ENCODE results near the gene TNFAIP8L2. TPM values are rescaled to one million over a fixed set of nuclear protein-coding genes. Genes with fewer than 3 reads are reported as not detected.

TNFAIP8L2 gene
- total and polyA plus RNA-seq, 5 donors from 2014 or later = 4.3 to 62.5 (median 34.4) TPM

DNA sequence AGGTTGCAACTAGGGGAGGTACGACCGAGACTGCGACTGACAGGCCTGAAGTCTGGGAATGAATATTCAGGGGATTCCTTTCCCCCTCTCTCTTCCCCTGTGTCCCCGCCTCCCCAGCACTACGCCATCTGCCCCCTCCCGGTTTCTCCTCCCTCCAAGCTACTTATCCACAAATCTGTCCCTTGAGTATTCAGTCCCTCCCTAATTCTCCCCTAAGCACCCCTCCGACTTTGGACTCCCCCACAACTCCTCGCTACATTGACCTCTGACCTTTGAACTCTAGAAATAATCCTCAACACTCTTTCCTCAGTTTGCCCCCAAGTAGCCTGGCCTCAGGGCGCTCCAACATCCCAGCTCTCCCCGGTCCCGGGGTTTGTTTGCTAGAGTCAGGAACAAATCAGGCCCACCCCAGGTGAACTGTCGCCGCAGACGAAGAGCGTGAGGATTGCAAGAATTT lies 8.9 kb downstream of the TNFAIP8L2 start:
- ATAC-seq (ENCODE audit: low read depth in 2 of 2) (no peak), DNase-seq (no peak)
- no peaks in the 10 kb centered on the region for H3K27me3 ChIP-seq (ENCODE audit: control insufficient read depth, insufficient read depth, low read length)
- peak overlapping the region; percentile 89 to 97 (median 97) for H3K27ac Mint-ChIP-seq
- peak overlapping the region; percentile 100 for H3K4me3 ChIP-seq (ENCODE audit: low read depth, low read length)
- H3K36me3 Mint-ChIP-seq = peaks cover 29% of the 10 kb centered on the region
- peaks cover 36% of the 10 kb centered on the region for H3K36me3 ChIP-seq (ENCODE audit: control insufficient read depth, insufficient read depth, low read length)
- no peaks in the 10 kb centered on the region for H3K9me3 ChIP-seq (ENCODE audit: control insufficient read depth in 2 of 2, low read length in 2 of 2)
- H3K27me3 Mint-ChIP-seq = peaks cover 6% of the 10 kb centered on the region
- no peaks in the 10 kb centered on the region for H3K9me3 Mint-ChIP-seq
- H3K4me1 Mint-ChIP-seq = peaks cover 6 to 80% (median 39%) of the 10 kb centered on the region in 4 donors
- H3K27ac ChIP-seq (ENCODE audit: insufficient read depth, low read length, poor library complexity, severe bottlenecking) = peak overlapping the region; percentile 65
- peaks cover 34% of the 10 kb centered on the region for H3K4me1 ChIP-seq (ENCODE audit: control insufficient read depth, insufficient read depth, low read length, poor library complexity, severe bottlenecking)
- peak overlapping the region; percentile 95 to 98 (median 96) for H3K4me3 Mint-ChIP-seq

DNA sequence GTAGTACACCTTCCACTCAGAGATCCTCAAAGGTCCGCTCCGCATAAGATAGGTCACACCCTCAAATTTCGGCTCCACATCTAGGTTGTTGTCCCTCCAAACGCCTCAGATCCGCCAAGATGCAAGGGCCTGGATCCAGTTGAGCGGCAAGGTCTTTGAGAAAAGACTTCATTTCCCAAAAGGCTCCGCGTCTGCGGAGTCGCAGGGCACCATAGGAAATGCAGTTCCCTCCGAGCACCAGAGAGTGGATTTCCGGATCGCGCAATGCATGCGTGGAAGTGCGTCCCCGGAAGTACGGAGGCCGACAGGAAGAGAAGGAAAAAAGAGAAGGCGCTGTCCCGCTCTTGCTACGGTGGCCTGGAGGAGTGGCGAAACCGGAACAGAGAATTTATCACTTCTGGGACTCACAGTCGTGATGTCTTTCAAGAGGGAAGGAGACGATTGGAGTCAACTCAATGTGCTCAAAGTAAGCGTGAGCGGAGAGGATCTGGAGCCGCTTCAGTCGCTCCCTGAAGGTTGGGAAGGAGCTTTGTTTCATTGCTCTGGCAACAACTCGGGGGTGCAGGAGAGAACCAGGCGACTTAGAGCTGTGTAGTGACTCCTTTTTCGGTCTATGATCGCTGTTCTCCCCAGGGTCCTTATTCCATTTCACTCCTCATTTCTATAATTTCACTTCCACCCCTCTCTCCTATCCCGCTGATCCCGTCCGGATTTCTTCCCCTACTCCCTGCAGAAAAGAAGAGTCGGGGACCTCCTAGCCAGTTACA lies 9.5 kb downstream of the TNFAIP8L2 start, which contains the start of the genes LYSMD1 and SCNM1:
LYSMD1 (minus strand) TSS at position 165 of the 767 bp plus-strand sequence. CDS start 644 bp downstream, outside the sequence.
SCNM1 (plus strand) TSS at position 407 of the 767 bp plus-strand sequence; CDS start at position 416, 9 bp downstream.
- H3K36me3 ChIP-seq (ENCODE audit: control insufficient read depth, insufficient read depth, low read length) = peaks cover 37% of the 10 kb centered on the region
- Mint-ChIP-seq H3K36me3 (peaks cover 29% of the 10 kb centered on the region), H3K4me1 (peaks cover 6 to 74% (median 35%) of the 10 kb centered on the region in 4 donors)

DNA sequence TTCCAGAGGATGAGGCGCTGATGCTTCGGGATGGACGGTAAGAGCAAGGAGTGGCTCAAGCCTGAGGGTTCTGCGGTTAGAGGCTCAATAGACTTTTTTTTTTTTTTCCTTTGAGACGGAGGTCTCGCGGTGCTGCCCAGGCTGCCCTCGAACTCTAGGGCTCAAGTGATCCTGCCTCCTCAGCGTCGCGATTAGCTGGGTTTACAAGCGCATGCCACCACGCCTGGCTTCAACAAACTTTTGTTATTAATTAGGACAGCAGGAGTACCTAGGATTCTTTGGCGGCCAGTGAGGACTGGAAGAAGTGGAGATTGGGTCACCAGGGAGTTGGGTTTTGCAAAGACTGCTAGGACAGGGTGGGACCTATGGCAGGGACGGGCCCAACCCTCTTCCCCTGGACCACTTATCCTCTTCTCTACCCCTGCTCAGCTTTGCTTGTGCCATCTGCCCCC lies 10.1 kb downstream of the TNFAIP8L2 start:
- Histone ChIP-seq H3K4me1 (ENCODE audit: control insufficient read depth, insufficient read depth, low read length, poor library complexity, severe bottlenecking) (peaks cover 28% of the 10 kb centered on the region), H3K27ac (ENCODE audit: insufficient read depth, low read length, poor library complexity, severe bottlenecking) (peak overlapping the region; percentile 70), H3K36me3 (ENCODE audit: control insufficient read depth, insufficient read depth, low read length) (peaks cover 39% of the 10 kb centered on the region), H3K27me3 (ENCODE audit: control insufficient read depth, insufficient read depth, low read length) (no peaks in the 10 kb centered on the region), H3K4me3 (ENCODE audit: low read depth, low read length) (peak overlapping the region; percentile 100), H3K9me3 (ENCODE audit: control insufficient read depth in 2 of 2, low read length in 2 of 2) (no peaks in the 10 kb centered on the region)
- H3K27me3 Mint-ChIP-seq = peaks cover 6% of the 10 kb centered on the region
- peaks cover 6 to 68% (median 33%) of the 10 kb centered on the region in 4 donors for H3K4me1 Mint-ChIP-seq
- ATAC-seq (ENCODE audit: low read depth in 2 of 2) (no peak), DNase-seq (peak in 1 of 3 donors; percentile 35)
- peaks cover 27% of the 10 kb centered on the region for H3K36me3 Mint-ChIP-seq
- peak overlapping the region; percentile 89 to 97 (median 97) for H3K27ac Mint-ChIP-seq
- peak overlapping the region; percentile 95 to 98 (median 96) for H3K4me3 Mint-ChIP-seq
- no peaks in the 10 kb centered on the region for H3K9me3 Mint-ChIP-seq

More for the DNA sequence above, 9.5 kb downstream of the TNFAIP8L2 start, which contains the start of the genes LYSMD1 and SCNM1:
- ATAC-seq (ENCODE audit: low read depth in 2 of 2) (peak; percentile 96), DNase-seq (peak; percentile 95 to 99 (median 97))
- peak within 1 kb of the TSS; percentile 70 for H3K27ac ChIP-seq (ENCODE audit: insufficient read depth, low read length, poor library complexity, severe bottlenecking)
- peak within 1 kb of the TSS; percentile 89 to 97 (median 97) for H3K27ac Mint-ChIP-seq
- peaks cover 6% of the 10 kb centered on the region for H3K27me3 Mint-ChIP-seq
- H3K4me1 ChIP-seq (ENCODE audit: control insufficient read depth, insufficient read depth, low read length, poor library complexity, severe bottlenecking) = peaks cover 28% of the 10 kb centered on the region
- H3K4me3 Mint-ChIP-seq = peak within 1 kb of the TSS; percentile 95 to 98 (median 96)
- H3K9me3 Mint-ChIP-seq = no peaks in the 10 kb centered on the region
- H3K9me3 ChIP-seq (ENCODE audit: control insufficient read depth in 2 of 2, low read length in 2 of 2) = no peaks in the 10 kb centered on the region
- H3K27me3 ChIP-seq (ENCODE audit: control insufficient read depth, insufficient read depth, low read length) = no peaks in the 10 kb centered on the region
- peak within 1 kb of the TSS; percentile 100 for H3K4me3 ChIP-seq (ENCODE audit: low read depth, low read length)

DNA sequence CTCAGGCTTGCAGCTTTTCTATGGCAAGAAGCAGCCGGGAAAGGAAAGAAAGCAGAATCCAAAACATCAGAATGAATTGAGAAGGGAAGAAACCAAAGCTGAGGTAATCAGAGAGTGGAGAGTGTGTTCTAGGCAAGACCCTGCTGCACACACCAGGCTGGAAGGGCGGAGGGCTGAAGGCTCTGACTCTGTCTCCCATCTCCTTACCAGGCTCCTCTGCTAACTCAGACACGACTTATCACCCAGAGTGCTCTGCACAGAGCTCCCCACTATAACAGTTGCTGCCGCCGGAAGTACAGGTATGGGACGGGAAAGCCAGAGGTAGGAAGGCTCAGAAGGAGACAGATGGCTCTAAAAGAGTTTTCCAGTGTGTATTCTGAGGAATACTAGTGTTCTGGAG lies 10.7 kb downstream of the TNFAIP8L2 start:
- Histone ChIP-seq H3K27ac (ENCODE audit: insufficient read depth, low read length, poor library complexity, severe bottlenecking) (no peak overlapping the region), H3K4me1 (ENCODE audit: control insufficient read depth, insufficient read depth, low read length, poor library complexity, severe bottlenecking) (peaks cover 22% of the 10 kb centered on the region), H3K4me3 (ENCODE audit: low read depth, low read length) (peak overlapping the region; percentile 100), H3K36me3 (ENCODE audit: control insufficient read depth, insufficient read depth, low read length) (peaks cover 41% of the 10 kb centered on the region), H3K27me3 (ENCODE audit: control insufficient read depth, insufficient read depth, low read length) (no peaks in the 10 kb centered on the region), H3K9me3 (ENCODE audit: control insufficient read depth in 2 of 2, low read length in 2 of 2) (no peaks in the 10 kb centered on the region)
- H3K27me3 Mint-ChIP-seq = peaks cover 6% of the 10 kb centered on the region
- peak overlapping the region; percentile 68 to 97 (median 96) for H3K4me3 Mint-ChIP-seq
- ATAC-seq (ENCODE audit: low read depth in 2 of 2) (no peak), DNase-seq (no peak)
- H3K9me3 Mint-ChIP-seq = no peaks in the 10 kb centered on the region
- H3K36me3 Mint-ChIP-seq = peaks cover 21% of the 10 kb centered on the region
- H3K4me1 Mint-ChIP-seq = peaks cover 6 to 62% (median 27%) of the 10 kb centered on the region in 4 donors
- H3K27ac Mint-ChIP-seq = peak overlapping the region; percentile 31 to 97 (median 70)

DNA sequence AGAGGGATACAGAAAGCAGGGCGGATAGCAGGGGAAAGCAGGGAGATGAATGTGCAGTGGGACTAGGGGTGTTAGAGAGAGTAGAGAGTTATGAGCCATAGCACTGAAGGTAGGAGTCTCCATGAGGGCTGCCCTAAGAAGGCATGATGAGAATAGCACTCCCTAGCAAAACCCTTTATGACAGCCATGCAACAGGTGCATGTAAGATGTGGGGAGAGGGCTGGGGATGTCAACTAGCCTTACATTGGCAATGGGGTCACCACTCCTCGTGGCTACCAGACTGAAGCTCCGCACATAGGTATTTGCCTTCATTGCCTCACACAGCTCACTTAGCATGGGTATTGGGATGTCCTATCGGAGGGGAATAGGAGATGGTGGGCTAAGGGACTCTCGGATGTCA lies 14.7 kb downstream of the TNFAIP8L2 start:
- no peak for DNase-seq
- Mint-ChIP-seq H3K4me3 (peak overlapping the region in 2 of 4 donors; percentile 4 to 33), H3K27ac (peak overlapping the region in 1 of 3 donors; percentile 43), H3K9me3 (no peaks in the 10 kb centered on the region), H3K27me3 (no peaks in the 10 kb centered on the region), H3K36me3 (peaks cover 27% of the 10 kb centered on the region), H3K4me1 (peaks cover 0 to 27% (median 6%) of the 10 kb centered on the region in 4 donors)
- Histone ChIP-seq H3K9me3 (ENCODE audit: control insufficient read depth in 2 of 2, low read length in 2 of 2) (no peaks in the 10 kb centered on the region), H3K27me3 (ENCODE audit: control insufficient read depth, insufficient read depth, low read length) (no peaks in the 10 kb centered on the region), H3K36me3 (ENCODE audit: control insufficient read depth, insufficient read depth, low read length) (peaks cover 52% of the 10 kb centered on the region), H3K4me1 (ENCODE audit: control insufficient read depth, insufficient read depth, low read length, poor library complexity, severe bottlenecking) (peaks cover 11% of the 10 kb centered on the region), H3K27ac (ENCODE audit: insufficient read depth, low read length, poor library complexity, severe bottlenecking) (no peak overlapping the region), H3K4me3 (ENCODE audit: low read depth, low read length) (no peak overlapping the region)
- no peak for ATAC-seq (ENCODE audit: low read depth in 2 of 2)

DNA sequence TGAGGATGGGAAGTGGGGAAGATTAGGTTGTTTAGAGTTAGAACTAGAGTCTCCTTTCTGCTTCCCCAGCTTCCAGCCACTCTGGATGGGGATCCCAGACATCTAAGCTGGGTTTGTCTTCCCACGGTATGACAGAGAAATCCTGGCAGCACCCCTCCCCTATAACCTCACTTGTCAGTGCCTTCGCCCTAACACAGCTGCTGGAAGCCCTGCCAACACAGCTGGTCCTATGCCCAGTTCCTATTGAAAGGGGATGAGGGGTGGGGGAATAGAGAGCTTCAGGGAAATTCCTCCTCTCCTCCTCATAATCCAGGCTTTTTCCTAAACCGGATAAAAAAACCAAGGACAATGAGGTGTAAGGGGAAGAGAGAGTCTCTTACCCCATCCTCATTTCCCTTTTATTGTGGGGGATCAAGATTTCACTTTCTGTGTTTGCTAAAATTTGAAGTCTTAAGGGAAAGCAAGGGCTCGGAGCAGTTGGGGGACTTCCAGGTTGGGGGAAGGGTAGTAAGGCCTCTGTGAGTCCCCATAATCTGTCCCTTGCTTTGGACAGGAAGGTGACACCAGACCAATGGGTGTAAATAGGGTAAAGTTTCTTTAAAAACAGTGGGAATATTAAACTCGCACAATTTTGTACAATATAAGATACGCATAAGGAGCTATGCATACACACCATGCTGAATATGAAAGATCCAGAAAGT lies 18.7 kb downstream of the TNFAIP8L2 start:
- Mint-ChIP-seq H3K4me3 (no peak overlapping the region), H3K27me3 (no peaks in the 10 kb centered on the region), H3K27ac (peak overlapping the region in 2 of 3 donors; percentile 35 to 42), H3K36me3 (peaks cover 36% of the 10 kb centered on the region), H3K4me1 (peaks cover 0 to 11% (median 5%) of the 10 kb centered on the region in 4 donors), H3K9me3 (no peaks in the 10 kb centered on the region)
- ATAC-seq (ENCODE audit: low read depth in 2 of 2) (no peak), DNase-seq (no peak)
- H3K9me3 ChIP-seq (ENCODE audit: control insufficient read depth in 2 of 2, low read length in 2 of 2) = no peaks in the 10 kb centered on the region
- H3K4me1 ChIP-seq (ENCODE audit: control insufficient read depth, insufficient read depth, low read length, poor library complexity, severe bottlenecking) = no peaks in the 10 kb centered on the region
- H3K4me3 ChIP-seq (ENCODE audit: low read depth, low read length) = no peak overlapping the region
- peaks cover 66% of the 10 kb centered on the region for H3K36me3 ChIP-seq (ENCODE audit: control insufficient read depth, insufficient read depth, low read length)
- no peaks in the 10 kb centered on the region for H3K27me3 ChIP-seq (ENCODE audit: control insufficient read depth, insufficient read depth, low read length)
- H3K27ac ChIP-seq (ENCODE audit: insufficient read depth, low read length, poor library complexity, severe bottlenecking) = no peak overlapping the region

DNA sequence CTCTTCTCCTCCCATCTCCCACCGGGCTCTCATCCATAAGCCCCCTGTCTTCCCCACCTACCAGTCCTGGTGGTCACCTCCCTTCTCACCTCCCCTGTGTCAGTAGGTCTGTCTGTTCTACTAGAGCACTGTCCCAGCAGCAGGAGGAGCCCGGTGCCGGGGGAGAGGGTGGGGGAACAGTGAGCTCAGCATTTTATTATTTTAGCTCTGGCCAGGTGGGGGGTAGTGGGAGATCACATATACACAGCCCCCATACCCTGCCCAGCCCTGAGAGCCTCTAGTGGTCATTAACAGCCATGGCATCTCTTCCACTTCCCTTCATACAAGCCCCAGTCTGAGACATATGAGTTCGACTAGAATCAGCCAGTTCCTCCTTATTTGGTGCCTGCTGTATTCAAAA lies 19.4 kb downstream of the TNFAIP8L2 start, which contains the start of gene TMOD4:
TMOD4 (minus strand) TSS at position 119 of the 400 bp plus-strand sequence. CDS start 1,106 bp downstream, outside the sequence.
- H3K36me3 ChIP-seq (ENCODE audit: control insufficient read depth, insufficient read depth, low read length) = peaks cover 65% of the 10 kb centered on the region
- H3K36me3 Mint-ChIP-seq = peaks cover 39% of the 10 kb centered on the region
- no peaks in the 10 kb centered on the region for H3K27me3 Mint-ChIP-seq
- H3K4me3 ChIP-seq (ENCODE audit: low read depth, low read length) = no peak within 1 kb of the TSS
- peak within 1 kb of the TSS in 1 of 4 donors; percentile 72 for H3K4me3 Mint-ChIP-seq
- peaks cover 0 to 11% (median 6%) of the 10 kb centered on the region in 4 donors for H3K4me1 Mint-ChIP-seq
- peak within 1 kb of the TSS; percentile 18 to 42 (median 35) for H3K27ac Mint-ChIP-seq
- no peak within 1 kb of the TSS for H3K27ac ChIP-seq (ENCODE audit: insufficient read depth, low read length, poor library complexity, severe bottlenecking)
- H3K4me1 ChIP-seq (ENCODE audit: control insufficient read depth, insufficient read depth, low read length, poor library complexity, severe bottlenecking) = no peaks in the 10 kb centered on the region
- no peaks in the 10 kb centered on the region for H3K9me3 ChIP-seq (ENCODE audit: control insufficient read depth in 2 of 2, low read length in 2 of 2)
- no peaks in the 10 kb centered on the region for H3K27me3 ChIP-seq (ENCODE audit: control insufficient read depth, insufficient read depth, low read length)
- peak in 1 of 2 donors; percentile 37 for ATAC-seq (ENCODE audit: low read depth in 2 of 2)
- H3K9me3 Mint-ChIP-seq = no peaks in the 10 kb centered on the region
- DNase-seq = peak in 1 of 3 donors; percentile 41
